ENCODE measurements around the gene SLC15A4. TPM values are rescaled to one million over a fixed set of nuclear protein-coding genes. Genes with fewer than 3 reads are reported as not detected.

SLC15A4 gene
- total RNA-seq, 1 experiment from 2014 or later = 14.3 TPM

DNA sequence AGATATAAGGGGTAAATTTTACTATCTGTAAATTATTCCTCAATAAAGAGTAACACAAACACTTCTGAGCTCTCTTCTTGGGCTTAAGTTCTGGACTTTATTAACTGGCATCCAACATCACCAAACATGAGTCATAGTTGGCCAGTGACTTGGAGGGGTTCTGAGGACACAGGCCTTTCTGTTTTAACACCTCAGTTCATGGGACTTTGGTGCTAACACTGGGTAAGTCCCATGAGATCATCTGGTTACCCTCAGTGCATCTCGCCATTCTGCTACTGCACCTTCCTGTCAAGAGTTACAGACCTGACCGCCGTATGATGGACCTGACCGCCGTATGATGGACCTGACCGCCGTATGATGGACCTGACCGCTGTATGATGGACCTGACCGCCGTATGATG is 9.9 kb downstream of the SLC15A4 start:
- H3F3A ChIP-seq (ENCODE audit: insufficient read depth, low read depth) = no peaks in the 10 kb centered on the region
- no peak for TF ChIP-seq EZH2 (IDR thresholded peaks at IDR 0.05; ENCODE audit: low read depth)
- TF ChIP-seq, protein P1, sequence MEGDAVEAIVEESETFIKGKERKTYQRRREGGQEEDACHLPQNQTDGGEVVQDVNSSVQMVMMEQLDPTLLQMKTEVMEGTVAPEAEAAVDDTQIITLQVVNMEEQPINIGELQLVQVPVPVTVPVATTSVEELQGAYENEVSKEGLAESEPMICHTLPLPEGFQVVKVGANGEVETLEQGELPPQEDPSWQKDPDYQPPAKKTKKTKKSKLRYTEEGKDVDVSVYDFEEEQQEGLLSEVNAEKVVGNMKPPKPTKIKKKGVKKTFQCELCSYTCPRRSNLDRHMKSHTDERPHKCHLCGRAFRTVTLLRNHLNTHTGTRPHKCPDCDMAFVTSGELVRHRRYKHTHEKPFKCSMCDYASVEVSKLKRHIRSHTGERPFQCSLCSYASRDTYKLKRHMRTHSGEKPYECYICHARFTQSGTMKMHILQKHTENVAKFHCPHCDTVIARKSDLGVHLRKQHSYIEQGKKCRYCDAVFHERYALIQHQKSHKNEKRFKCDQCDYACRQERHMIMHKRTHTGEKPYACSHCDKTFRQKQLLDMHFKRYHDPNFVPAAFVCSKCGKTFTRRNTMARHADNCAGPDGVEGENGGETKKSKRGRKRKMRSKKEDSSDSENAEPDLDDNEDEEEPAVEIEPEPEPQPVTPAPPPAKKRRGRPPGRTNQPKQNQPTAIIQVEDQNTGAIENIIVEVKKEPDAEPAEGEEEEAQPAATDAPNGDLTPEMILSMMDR (conservative IDR thresholded peaks at IDR 0.05) = no peak
- ChIA-PET CTCF (no interaction called here), POLR2A (ENCODE audit: unreplicated experiment) (no interaction called here)
- no peaks in the 10 kb centered on the region for H3K36me3 ChIP-seq (ENCODE audit: low read depth)
- intact Hi-C loops (cut with micrococcal nuclease; ENCODE audit: unreplicated experiment) = no loop called here
- H2AFZ ChIP-seq = no peak overlapping the region
- BruUV-seq (replicated peaks) = no TSS peak
- H3K4me3 ChIP-seq = no peak overlapping the region
- no peaks in the 10 kb centered on the region for H3K9me3 ChIP-seq (ENCODE audit: insufficient read depth, low read depth)
- H3K27ac ChIP-seq = no peak overlapping the region
- H3K79me2 ChIP-seq (ENCODE audit: low read depth) = peaks cover 42% of the 10 kb centered on the region
- H4K20me1 ChIP-seq (ENCODE audit: insufficient read depth) = peaks cover 31% of the 10 kb centered on the region
- no peaks in the 10 kb centered on the region for H3K9me2 ChIP-seq (ENCODE audit: insufficient read depth)
- H3K4me2 ChIP-seq = no peak overlapping the region
- no peaks in the 10 kb centered on the region for H3K27me3 ChIP-seq (ENCODE audit: insufficient read depth, low read depth)
- no peaks in the 10 kb centered on the region for H3K4me1 ChIP-seq (replicated peaks; ENCODE audit: insufficient read depth)
- no peak for DNase-seq

DNA sequence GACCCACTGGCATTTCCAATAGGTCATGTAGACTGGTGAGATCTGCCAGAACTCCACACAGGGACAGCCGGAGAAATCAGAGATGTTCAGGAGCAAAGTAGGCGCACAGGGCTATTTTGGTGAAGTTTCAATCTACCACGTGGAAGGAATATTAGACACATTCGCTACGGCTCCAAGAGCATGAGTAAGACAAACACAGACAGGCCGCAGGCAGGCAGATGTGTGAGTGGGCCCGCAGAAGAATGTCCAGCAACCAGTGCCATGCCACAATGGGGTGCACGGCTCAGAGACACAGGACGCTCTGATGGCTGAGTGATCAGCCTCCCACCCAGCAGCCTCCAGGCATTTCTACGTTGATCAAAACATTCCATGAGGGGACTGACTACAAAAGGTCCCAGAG is 10.4 kb downstream of the SLC15A4 start:
- no peak overlapping the region for H3K27ac ChIP-seq
- ChIA-PET POLR2A (ENCODE audit: unreplicated experiment) (no interaction called here), CTCF (no interaction called here)
- no peaks in the 10 kb centered on the region for H3F3A ChIP-seq (ENCODE audit: insufficient read depth, low read depth)
- H3K79me2 ChIP-seq (ENCODE audit: low read depth) = peaks cover 37% of the 10 kb centered on the region
- no peaks in the 10 kb centered on the region for H3K27me3 ChIP-seq (ENCODE audit: insufficient read depth, low read depth)
- no peak overlapping the region for H3K4me3 ChIP-seq
- H2AFZ ChIP-seq = no peak overlapping the region
- H3K4me2 ChIP-seq = no peak overlapping the region
- BruUV-seq (replicated peaks) = no TSS peak
- DNase-seq = no peak
- no peaks in the 10 kb centered on the region for H3K9me2 ChIP-seq (ENCODE audit: insufficient read depth)
- no peaks in the 10 kb centered on the region for H3K4me1 ChIP-seq (replicated peaks; ENCODE audit: insufficient read depth)
- no peaks in the 10 kb centered on the region for H3K36me3 ChIP-seq (ENCODE audit: low read depth)
- no peak for TF ChIP-seq EZH2 (IDR thresholded peaks at IDR 0.05; ENCODE audit: low read depth)
- TF ChIP-seq, protein P1 (conservative IDR thresholded peaks at IDR 0.05) = no peak
- intact Hi-C loops (cut with micrococcal nuclease; ENCODE audit: unreplicated experiment) = no loop called here
- H4K20me1 ChIP-seq (ENCODE audit: insufficient read depth) = peaks cover 27% of the 10 kb centered on the region
- H3K9me3 ChIP-seq (ENCODE audit: insufficient read depth, low read depth) = no peaks in the 10 kb centered on the region

DNA sequence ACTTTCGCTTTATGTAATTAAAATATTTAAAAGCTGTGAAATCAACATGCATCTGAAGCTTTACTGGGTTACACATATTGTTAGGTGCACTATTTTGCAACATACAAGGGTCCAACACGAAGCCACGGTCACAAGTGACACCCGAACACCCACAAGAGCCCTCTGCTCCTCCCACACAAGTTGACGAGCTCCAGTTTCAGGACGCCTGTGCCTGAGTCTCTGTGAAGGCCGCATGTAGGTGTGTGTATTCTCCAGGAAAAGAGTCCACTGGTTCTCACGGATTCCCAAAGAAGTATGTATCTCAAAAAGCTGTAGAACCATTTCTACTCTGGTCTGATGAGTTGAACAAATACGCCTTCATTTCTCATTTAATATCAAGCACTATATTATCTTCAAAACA is 12.0 kb downstream of the SLC15A4 start:
- H3K9me2 ChIP-seq (ENCODE audit: insufficient read depth) = no peaks in the 10 kb centered on the region
- DNase-seq = no peak
- no TSS peak for BruUV-seq (replicated peaks)
- intact Hi-C loops (cut with micrococcal nuclease; ENCODE audit: unreplicated experiment) = no loop called here
- H4K20me1 ChIP-seq (ENCODE audit: insufficient read depth) = peaks cover 13% of the 10 kb centered on the region; the same call in 1 of the 2 replicates
- ChIA-PET POLR2A (ENCODE audit: unreplicated experiment) (no interaction called here), CTCF (no interaction called here)
- H3K4me2 ChIP-seq = no peak overlapping the region
- H3K36me3 ChIP-seq (ENCODE audit: low read depth) = no peaks in the 10 kb centered on the region
- H2AFZ ChIP-seq = no peak overlapping the region
- peaks cover 23% of the 10 kb centered on the region for H3K79me2 ChIP-seq (ENCODE audit: low read depth)
- no peaks in the 10 kb centered on the region for H3K4me1 ChIP-seq (replicated peaks; ENCODE audit: insufficient read depth)
- no peaks in the 10 kb centered on the region for H3K9me3 ChIP-seq (ENCODE audit: insufficient read depth, low read depth)
- no peak overlapping the region for H3K4me3 ChIP-seq
- no peaks in the 10 kb centered on the region for H3K27me3 ChIP-seq (ENCODE audit: insufficient read depth, low read depth)
- TF ChIP-seq, protein P1 (conservative IDR thresholded peaks at IDR 0.05) = no peak
- no peak for TF ChIP-seq EZH2 (IDR thresholded peaks at IDR 0.05; ENCODE audit: low read depth)
- H3F3A ChIP-seq (ENCODE audit: insufficient read depth, low read depth) = no peaks in the 10 kb centered on the region
- no peak overlapping the region for H3K27ac ChIP-seq
